ENCODE measurements around the gene SIPA1. TPM values are rescaled to one million over a fixed set of nuclear protein-coding genes. Genes with fewer than 3 reads are reported as not detected.

Gene SIPA1
- total and polyA plus RNA-seq, 4 donors, result 15.4 to 34.9 (median 22.8) TPM

DNA sequence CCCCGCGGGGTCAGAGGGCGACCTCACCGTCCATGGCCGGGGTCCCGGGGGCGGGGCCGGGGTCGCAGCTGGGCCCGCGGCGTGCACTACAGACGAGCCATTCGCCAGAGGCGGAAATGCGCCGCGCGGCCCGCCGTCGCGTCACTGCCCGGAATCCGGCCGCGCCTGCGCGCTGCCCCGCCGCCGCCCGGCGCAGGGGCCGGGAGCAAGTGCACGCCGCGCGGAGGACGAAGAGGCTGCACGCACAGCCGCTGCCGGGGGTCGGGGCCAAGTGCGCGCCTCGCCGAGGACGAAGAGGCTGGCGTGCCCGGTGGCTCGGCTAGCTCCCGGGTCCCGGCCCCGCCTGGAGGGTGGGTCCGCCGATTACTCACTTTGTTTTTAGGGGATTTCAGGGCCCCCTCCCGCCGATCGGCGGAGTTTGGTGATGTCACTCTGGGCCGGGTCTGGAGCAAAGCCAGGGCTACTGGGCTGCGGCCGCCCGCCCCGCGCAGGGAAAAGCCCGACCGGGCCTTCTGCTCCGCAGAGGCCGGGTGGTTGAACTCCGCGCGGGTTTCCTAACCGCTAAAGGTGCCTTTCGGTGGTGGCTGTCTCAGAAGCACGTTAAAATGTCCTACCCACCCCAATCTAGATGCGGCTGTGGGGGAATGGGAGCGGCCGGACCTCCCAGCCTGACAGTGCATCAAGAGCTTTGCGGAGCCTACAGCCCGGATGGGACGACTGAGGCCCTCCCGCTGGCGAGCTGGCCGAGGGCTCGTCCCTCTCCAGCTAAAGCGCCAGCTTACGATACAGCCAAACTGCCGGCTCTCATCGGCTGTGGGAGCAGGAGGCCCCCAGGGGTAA lies 25.1 kb downstream of the SIPA1 start, which contains the start of gene RELA:
TSS of gene RELA (minus strand) at position 118 of the 840 bp plus-strand sequence. CDS start at position 34, 84 bp downstream.
- under 1% methylated on average over 91 of the region's 91 CpGs for WGBS
- peaks cover 0 to 30% (median 16%) of the 10 kb centered on the region in 4 donors for H3K4me1 ChIP-seq (ENCODE audit: control insufficient read depth in 4 of 4, insufficient read depth in 4 of 4, low read length in 3 of 4)
- TF ChIP-seq RXRA (IDR thresholded peaks at IDR 0.05), result peak; percentile 42 to 48
- no peak for TF ChIP-seq EGR1 (IDR thresholded peaks at IDR 0.05; ENCODE audit: low read depth in 2 of 2)
- peak; percentile 62 for TF ChIP-seq SP1 (IDR thresholded peaks at IDR 0.05)
- no peak for TF ChIP-seq FOXA2 (IDR thresholded peaks at IDR 0.05)
- TF ChIP-seq NR2F2 (IDR thresholded peaks at IDR 0.05), result peak; percentile 24
- TF ChIP-seq, protein P1, sequence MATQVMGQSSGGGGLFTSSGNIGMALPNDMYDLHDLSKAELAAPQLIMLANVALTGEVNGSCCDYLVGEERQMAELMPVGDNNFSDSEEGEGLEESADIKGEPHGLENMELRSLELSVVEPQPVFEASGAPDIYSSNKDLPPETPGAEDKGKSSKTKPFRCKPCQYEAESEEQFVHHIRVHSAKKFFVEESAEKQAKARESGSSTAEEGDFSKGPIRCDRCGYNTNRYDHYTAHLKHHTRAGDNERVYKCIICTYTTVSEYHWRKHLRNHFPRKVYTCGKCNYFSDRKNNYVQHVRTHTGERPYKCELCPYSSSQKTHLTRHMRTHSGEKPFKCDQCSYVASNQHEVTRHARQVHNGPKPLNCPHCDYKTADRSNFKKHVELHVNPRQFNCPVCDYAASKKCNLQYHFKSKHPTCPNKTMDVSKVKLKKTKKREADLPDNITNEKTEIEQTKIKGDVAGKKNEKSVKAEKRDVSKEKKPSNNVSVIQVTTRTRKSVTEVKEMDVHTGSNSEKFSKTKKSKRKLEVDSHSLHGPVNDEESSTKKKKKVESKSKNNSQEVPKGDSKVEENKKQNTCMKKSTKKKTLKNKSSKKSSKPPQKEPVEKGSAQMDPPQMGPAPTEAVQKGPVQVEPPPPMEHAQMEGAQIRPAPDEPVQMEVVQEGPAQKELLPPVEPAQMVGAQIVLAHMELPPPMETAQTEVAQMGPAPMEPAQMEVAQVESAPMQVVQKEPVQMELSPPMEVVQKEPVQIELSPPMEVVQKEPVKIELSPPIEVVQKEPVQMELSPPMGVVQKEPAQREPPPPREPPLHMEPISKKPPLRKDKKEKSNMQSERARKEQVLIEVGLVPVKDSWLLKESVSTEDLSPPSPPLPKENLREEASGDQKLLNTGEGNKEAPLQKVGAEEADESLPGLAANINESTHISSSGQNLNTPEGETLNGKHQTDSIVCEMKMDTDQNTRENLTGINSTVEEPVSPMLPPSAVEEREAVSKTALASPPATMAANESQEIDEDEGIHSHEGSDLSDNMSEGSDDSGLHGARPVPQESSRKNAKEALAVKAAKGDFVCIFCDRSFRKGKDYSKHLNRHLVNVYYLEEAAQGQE (IDR thresholded peaks at IDR 0.05), result peak; percentile 58
- peak; percentile 36 for TF ChIP-seq TAF1 (conservative IDR thresholded peaks at IDR 0.05)
- TF ChIP-seq GABPA (IDR thresholded peaks at IDR 0.05 in 1 of 2, conservative IDR thresholded peaks at IDR 0.05 in 1 of 2), result peak in 1 of 2 donors; percentile 33
- no peak for TF ChIP-seq HNF4A (conservative IDR thresholded peaks at IDR 0.05)
- no peak for TF ChIP-seq CTCF (IDR thresholded peaks at IDR 0.05; ENCODE audit: low read depth, low read length, missing input control)
- TF ChIP-seq, protein P2, sequence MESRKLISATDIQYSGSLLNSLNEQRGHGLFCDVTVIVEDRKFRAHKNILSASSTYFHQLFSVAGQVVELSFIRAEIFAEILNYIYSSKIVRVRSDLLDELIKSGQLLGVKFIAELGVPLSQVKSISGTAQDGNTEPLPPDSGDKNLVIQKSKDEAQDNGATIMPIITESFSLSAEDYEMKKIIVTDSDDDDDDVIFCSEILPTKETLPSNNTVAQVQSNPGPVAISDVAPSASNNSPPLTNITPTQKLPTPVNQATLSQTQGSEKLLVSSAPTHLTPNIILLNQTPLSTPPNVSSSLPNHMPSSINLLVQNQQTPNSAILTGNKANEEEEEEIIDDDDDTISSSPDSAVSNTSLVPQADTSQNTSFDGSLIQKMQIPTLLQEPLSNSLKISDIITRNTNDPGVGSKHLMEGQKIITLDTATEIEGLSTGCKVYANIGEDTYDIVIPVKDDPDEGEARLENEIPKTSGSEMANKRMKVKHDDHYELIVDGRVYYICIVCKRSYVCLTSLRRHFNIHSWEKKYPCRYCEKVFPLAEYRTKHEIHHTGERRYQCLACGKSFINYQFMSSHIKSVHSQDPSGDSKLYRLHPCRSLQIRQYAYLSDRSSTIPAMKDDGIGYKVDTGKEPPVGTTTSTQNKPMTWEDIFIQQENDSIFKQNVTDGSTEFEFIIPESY (IDR thresholded peaks at IDR 0.05), result no peak
- no peak for TF ChIP-seq FOXA1 (IDR thresholded peaks at IDR 0.05)
- TF ChIP-seq YY1 (IDR thresholded peaks at IDR 0.05), result peak; percentile 60
- TF ChIP-seq MAX (IDR thresholded peaks at IDR 0.05), result no peak
- TF ChIP-seq JUND (IDR thresholded peaks at IDR 0.05), result peak; percentile 64 to 80
- peak; percentile 16 to 26 for TF ChIP-seq RAD21 (IDR thresholded peaks at IDR 0.05)
- no peak for TF ChIP-seq HNF4G (IDR thresholded peaks at IDR 0.05)
- TF ChIP-seq ATF3 (IDR thresholded peaks at IDR 0.05), result no peak

More for the DNA sequence above, 25.1 kb downstream of the SIPA1 start, which contains the start of gene RELA:
- Histone ChIP-seq H3K27me3 (ENCODE audit: control insufficient read depth in 4 of 4, insufficient read depth in 4 of 4, low read length in 3 of 4) (no peaks in the 10 kb centered on the region), H3K4me3 (ENCODE audit: low read depth in 1 of 3, low read length in 3 of 3) (peak within 1 kb of the TSS; percentile 83 to 100 (median 98)), H3K27ac (ENCODE audit: low read depth in 1 of 2, low read length in 2 of 2) (peak within 1 kb of the TSS; percentile 100), H3K9ac (ENCODE audit: low read depth in 1 of 2, low read length in 2 of 2) (peak within 1 kb of the TSS; percentile 99 to 100), H3K9me3 (ENCODE audit: control insufficient read depth in 4 of 4, low read length in 3 of 4) (no peaks in the 10 kb centered on the region), H3K36me3 (ENCODE audit: control insufficient read depth in 4 of 4, insufficient read depth in 3 of 4, low read depth in 1 of 4, low read length in 3 of 4) (peaks cover 6 to 25% (median 22%) of the 10 kb centered on the region in 4 donors)
- DNase-seq (ENCODE audit: low spot score), result peak; percentile 91

Measured in liver (tissue), 9 donors.